Osteoblast (primary cell): Measurements from ENCODE around the gene MYOM3. TPM values are rescaled to one million over a fixed set of nuclear protein-coding genes. Genes with fewer than 3 reads are reported as not detected.
A peak's percentile ranks its signal among the peaks of the same experiment; 100 is the strongest.

Experiments
- DNase-seq: peaks from one replicate; pipeline ENCODE4 v3.0.0; 2011; ENCODE audit warnings: low spot score, mixed read lengths; ENCODE audit not compliant: insufficient read length; ENCODE audit errors: missing footprints
- H2AFZ ChIP-seq: 2 replicates; pipeline ENCODE4 v1.6.0; 2011; ENCODE audit warnings: mild to moderate bottlenecking, low read length
- H3K27ac ChIP-seq: 2 replicates; pipeline ENCODE4 v1.5.1; 2011; ENCODE audit warnings: mild to moderate bottlenecking, low read depth, low read length, moderate library complexity
- H3K27me3 ChIP-seq: 2 replicates; pipeline ENCODE4 v1.6.0; 2012; ENCODE audit warnings: mild to moderate bottlenecking, control low read depth, inconsistent platforms, low read length, moderate library complexity; ENCODE audit not compliant: insufficient read depth
- H3K36me3 ChIP-seq: 2 replicates; pipeline ENCODE4 v1.5.1; 2011; ENCODE audit warnings: mild to moderate bottlenecking, low read length, control low read depth, moderate library complexity; ENCODE audit not compliant: insufficient read depth
- H3K4me1 ChIP-seq: 2 replicates; pipeline ENCODE4 v1.5.1; 2011; ENCODE audit warnings: mild to moderate bottlenecking, low read length, control low read depth, moderate library complexity; ENCODE audit not compliant: insufficient read depth
- H3K4me2 ChIP-seq: 2 replicates; pipeline ENCODE4 v1.6.0; 2011; ENCODE audit warnings: mild to moderate bottlenecking, low read length; ENCODE audit not compliant: insufficient read depth
- H3K4me3 ChIP-seq: fragments of 200-600 bp; sonication (generic); 3 replicates; pipeline ENCODE4 v1.5.1; 2012; ENCODE audit warnings: mild to moderate bottlenecking, low read length, inconsistent platforms; ENCODE audit not compliant: insufficient read depth
- H3K79me2 ChIP-seq: 2 replicates; pipeline ENCODE4 v1.6.0; 2012; ENCODE audit warnings: mild to moderate bottlenecking, low read length, control low read depth, inconsistent platforms; ENCODE audit not compliant: insufficient read depth
- H3K9me3 ChIP-seq: 2 replicates; pipeline ENCODE4 v1.5.1; 2011; ENCODE audit warnings: low read depth, low read length, control low read depth
- H4K20me1 ChIP-seq: 2 replicates; pipeline ENCODE4 v1.6.0; 2012; ENCODE audit warnings: mild to moderate bottlenecking, low read length, control low read depth; ENCODE audit not compliant: insufficient read depth
- CTCF ChIP-seq: IDR thresholded peaks from 2 replicates; pipeline ENCODE4 v1.5.1; 2011; ENCODE audit warnings: mild to moderate bottlenecking, low read depth, low read length, moderate library complexity; ENCODE audit errors: extremely low read depth
- total RNA-seq: library from RNA; depleted of rRNA; stranded (reverse); fragments of >200 nt; gene quantifications from 2 replicates; pipeline ENCODE4 v1.2.3, GENCODE V29; 2012

Gene MYOM3
- total RNA-seq, 1 donor = under 0.01 TPM

GRCh38 chr1:24096009-24096738 is 15.8 kb downstream of the MYOM3 start:
- H2AFZ ChIP-seq = no peak overlapping the region
- H3K27ac ChIP-seq = no peak overlapping the region
- no peak for TF ChIP-seq CTCF

GRCh38 chr1:24095140-24095859 is 16.6 kb downstream of the MYOM3 start:
- no peaks in the 10 kb centered on the region for H3K4me1 ChIP-seq
- H3K79me2 ChIP-seq = no peaks in the 10 kb centered on the region
- no peak overlapping the region for H3K4me3 ChIP-seq
- H3K4me2 ChIP-seq = no peak overlapping the region
- peaks cover 15% of the 10 kb centered on the region for H3K27me3 ChIP-seq
- no peaks in the 10 kb centered on the region for H4K20me1 ChIP-seq
- no peak overlapping the region for H2AFZ ChIP-seq
- no peaks in the 10 kb centered on the region for H3K9me3 ChIP-seq
- TF ChIP-seq CTCF = no peak
- no peaks in the 10 kb centered on the region for H3K36me3 ChIP-seq
- no peak overlapping the region for H3K27ac ChIP-seq
- no peak for DNase-seq

More at GRCh38 chr1:24096009-24096738, 15.8 kb downstream of the MYOM3 start:
- no peak overlapping the region for H3K4me3 ChIP-seq
- no peaks in the 10 kb centered on the region for H3K36me3 ChIP-seq
- H3K27me3 ChIP-seq = peaks cover 15% of the 10 kb centered on the region
- peak; percentile 77 for DNase-seq
- no peaks in the 10 kb centered on the region for H3K79me2 ChIP-seq
- H3K4me1 ChIP-seq = no peaks in the 10 kb centered on the region
- H4K20me1 ChIP-seq = no peaks in the 10 kb centered on the region
- H3K9me3 ChIP-seq = no peaks in the 10 kb centered on the region
- no peak overlapping the region for H3K4me2 ChIP-seq

GRCh38 chr1:24094554-24094953 is 17.4 kb downstream of the MYOM3 start:
- peak; percentile 53 for DNase-seq
- H3K4me3 ChIP-seq = no peak overlapping the region
- H3K36me3 ChIP-seq = no peaks in the 10 kb centered on the region
- TF ChIP-seq CTCF = no peak
- H3K4me2 ChIP-seq = no peak overlapping the region
- H3K27me3 ChIP-seq = peaks cover 15% of the 10 kb centered on the region
- no peak overlapping the region for H3K27ac ChIP-seq
- H3K9me3 ChIP-seq = no peaks in the 10 kb centered on the region
- no peaks in the 10 kb centered on the region for H3K4me1 ChIP-seq
- no peaks in the 10 kb centered on the region for H4K20me1 ChIP-seq
- no peak overlapping the region for H2AFZ ChIP-seq
- no peaks in the 10 kb centered on the region for H3K79me2 ChIP-seq

GRCh38 chr1:24093732-24094131 is 18.2 kb downstream of the MYOM3 start:
- H3K4me3 ChIP-seq = no peak overlapping the region
- no peak for TF ChIP-seq CTCF
- no peak for DNase-seq
- H3K4me2 ChIP-seq = no peak overlapping the region
- H3K27ac ChIP-seq = no peak overlapping the region
- no peaks in the 10 kb centered on the region for H3K36me3 ChIP-seq
- H4K20me1 ChIP-seq = no peaks in the 10 kb centered on the region
- H3K9me3 ChIP-seq = no peaks in the 10 kb centered on the region
- H3K27me3 ChIP-seq = peaks cover 15% of the 10 kb centered on the region
- no peaks in the 10 kb centered on the region for H3K4me1 ChIP-seq
- no peak overlapping the region for H2AFZ ChIP-seq
- H3K79me2 ChIP-seq = no peaks in the 10 kb centered on the region
